Mucosa of gallbladder (tissue), 1 donor: Measurements from ENCODE around the gene NOVA2. TPM values are rescaled to one million over a fixed set of nuclear protein-coding genes. Genes with fewer than 3 reads are reported as not detected.

Experiments used
- DNase-seq: peaks from one replicate; pipeline ENCODE4 v3.0.0-alpha.2; 2020; ENCODE audit warnings: low spot score
- total RNA-seq: library from RNA; stranded (reverse); gene quantifications from one replicate; pipeline ENCODE4 v1.2.1, GENCODE V29; 2021
- donor health status: DM: no; HTN: no; CAD: no.

The NOVA2 gene
- total RNA-seq, 1 donor from 2014 or later, result 3.1 TPM

GRCh38 chr19:46000491-46001246, 27.0 kb upstream of the NOVA2 start:
- peak; percentile 50 for DNase-seq

GRCh38 chr19:45999653-46000121, 26.0 kb upstream of the NOVA2 start:
- no peak for DNase-seq

DNA sequence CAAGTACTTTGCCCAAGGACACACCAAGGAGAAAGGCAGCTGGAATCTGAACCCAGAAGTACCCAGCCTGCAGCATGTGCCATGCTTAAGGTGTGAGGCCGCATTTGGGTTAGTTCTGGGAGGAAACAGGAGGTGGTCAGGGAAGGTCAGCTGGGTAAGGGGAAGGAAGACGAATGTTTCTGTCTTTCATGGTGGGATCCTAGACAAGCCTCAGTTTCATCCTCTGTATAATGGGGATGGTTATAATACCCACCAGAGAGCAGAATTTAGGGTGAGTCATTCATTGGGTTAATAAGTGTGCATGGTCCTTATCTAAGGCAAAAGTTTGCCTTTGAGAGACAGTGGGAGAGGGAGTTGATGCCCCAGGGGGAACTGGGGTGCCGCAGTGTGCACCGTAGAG, 25.2 kb upstream of the NOVA2 start:
- no peak for DNase-seq

DNA sequence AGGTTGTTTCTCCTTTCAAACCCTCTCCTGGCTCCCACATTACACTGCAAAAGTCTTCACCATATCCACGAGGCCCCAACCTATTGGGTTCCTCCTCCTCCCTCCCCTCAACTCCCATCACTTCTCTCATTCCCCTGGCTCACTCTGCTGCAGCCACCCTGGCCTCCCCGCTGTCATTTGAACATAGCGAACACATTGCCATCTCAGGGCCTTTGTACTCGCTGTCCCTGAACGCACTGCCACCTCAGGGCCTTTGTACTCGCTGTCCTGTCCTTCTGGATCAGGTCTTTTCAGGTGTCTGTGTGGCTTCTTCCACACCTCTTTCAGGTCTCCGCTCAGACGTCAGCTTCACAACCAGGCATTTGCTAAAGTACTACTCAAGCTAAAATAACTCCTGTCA, 23.3 kb upstream of the NOVA2 start:
- DNase-seq, result no peak

- DNase-seq, result no peak
Observed at GRCh38 chr19:45995715-45996385, 22.2 kb upstream of the NOVA2 start.

DNA sequence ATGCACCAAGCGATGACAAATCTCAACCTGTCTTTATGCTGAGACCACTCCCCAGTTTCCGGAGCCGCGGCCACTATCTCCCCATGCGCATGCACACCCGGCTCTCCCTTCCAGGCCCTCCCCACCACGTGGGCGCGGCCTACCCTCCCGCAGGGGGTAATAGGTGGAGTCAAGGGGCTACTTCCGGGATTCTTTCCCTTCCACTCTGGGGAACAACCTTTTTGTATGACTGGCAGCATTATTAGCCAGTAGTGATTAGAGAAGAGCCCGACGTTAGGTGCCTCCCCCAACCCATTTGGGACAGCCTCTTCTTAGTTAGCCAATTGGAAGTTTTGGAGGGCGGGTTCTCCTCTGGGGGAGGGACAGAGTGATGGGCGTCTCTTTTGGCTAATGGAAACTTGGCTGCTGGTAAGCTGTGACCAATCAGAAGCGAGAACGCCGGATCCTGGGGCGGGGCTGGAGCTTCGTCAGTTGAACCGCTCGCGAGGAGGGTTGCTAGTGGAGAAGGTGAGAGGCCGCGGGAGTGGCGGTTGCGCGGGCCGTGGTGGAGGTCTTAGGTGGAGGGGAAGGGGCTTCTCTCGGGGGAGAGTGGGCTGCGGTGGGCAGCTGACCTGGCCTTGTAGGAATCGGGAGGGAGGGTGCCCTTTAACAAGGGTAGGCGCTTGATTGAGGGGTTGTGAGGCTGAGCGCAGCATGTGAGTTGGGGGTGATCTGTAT, 21.5 kb upstream of the NOVA2 start, which contains the start of gene CCDC61:
TSS of gene CCDC61 (plus strand) at position 470 of the 717 bp plus-strand sequence. CDS start 7,552 bp downstream, outside the sequence.
- peak; percentile 98 for DNase-seq

- no peak for DNase-seq
Observed at GRCh38 chr19:45994456-45994997, 20.9 kb upstream of the NOVA2 start.

GRCh38 chr19:45990113-45990728, 16.6 kb upstream of the NOVA2 start:
- no peak for DNase-seq

GRCh38 chr19:45985321-45985720, 11.7 kb upstream of the NOVA2 start:
- DNase-seq, result no peak

- DNase-seq, result no peak
Observed at GRCh38 chr19:45981350-45981749, 7.7 kb upstream of the NOVA2 start.

DNA sequence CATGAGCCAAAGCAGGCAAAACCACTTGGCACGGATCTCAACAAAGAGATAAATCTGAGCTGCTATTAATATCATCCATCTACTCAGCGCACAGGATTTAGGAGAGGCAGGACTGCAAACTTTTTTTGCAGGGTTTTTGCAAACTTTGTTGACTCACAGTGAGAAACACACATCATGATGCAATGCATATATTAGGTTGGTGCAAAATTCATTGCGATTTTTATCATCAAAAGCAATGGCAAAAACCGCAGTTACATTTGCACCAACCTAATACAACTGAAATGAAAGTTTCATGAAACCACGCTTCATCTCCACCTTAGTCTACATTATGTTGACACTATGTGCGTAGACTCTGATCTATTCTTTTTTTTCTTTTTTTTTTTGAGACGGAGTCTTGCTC, 4.5 kb upstream of the NOVA2 start:
- no peak for DNase-seq

DNA sequence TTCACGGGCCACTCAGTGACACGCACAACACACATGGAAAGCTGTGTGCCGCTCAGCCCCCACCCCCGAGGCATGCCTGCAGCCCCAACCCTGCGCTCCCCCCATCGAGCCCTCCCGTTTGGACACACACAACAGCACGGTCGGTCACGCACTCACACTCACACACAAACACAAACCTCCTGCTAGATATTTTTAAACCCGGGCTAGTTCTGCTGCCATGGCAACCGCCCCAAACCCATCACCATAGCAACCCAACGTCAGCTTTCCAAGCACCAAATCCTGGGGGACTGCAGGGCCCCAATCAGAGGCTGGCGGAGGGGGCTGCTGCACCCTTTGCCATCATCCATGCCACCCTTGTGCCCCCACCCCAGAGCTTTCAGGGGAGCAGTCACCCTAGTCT, 2.5 kb upstream of the NOVA2 start:
- no peak for DNase-seq

DNA sequence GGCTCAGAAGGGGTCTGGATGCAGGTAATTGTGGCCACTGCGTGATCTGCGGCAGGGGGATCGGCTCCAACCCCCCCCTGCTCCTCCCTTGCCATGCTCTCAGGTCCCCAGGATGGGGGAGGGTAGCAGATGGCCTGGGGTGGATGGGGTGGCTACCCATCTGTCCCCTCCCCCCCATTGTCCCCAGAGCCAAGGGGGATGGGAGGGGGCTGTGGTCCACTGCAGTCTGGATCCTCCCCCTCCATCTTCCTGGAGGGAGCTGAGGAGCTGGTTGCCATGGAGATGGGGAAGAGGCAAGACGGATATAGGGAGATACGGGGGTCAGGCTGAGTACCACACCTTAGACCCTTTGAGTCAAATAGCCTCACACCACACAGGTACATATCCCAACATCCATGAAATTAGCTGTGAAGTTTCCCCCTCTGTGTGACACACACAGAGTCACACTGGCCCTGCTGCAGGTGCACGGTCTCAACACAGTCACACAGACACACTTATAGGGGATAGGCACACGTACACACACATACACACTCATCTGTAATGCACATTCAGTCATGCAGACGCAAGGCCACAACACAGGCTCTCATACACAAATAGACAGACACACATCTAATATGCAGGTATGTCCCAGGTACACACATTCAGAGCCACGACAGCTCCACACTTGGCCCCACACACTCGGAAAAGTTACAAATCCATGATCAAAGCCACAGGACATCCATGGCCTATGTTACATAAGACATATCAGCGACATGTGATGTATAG, 1.8 kb upstream of the NOVA2 start:
- no peak for DNase-seq

DNA sequence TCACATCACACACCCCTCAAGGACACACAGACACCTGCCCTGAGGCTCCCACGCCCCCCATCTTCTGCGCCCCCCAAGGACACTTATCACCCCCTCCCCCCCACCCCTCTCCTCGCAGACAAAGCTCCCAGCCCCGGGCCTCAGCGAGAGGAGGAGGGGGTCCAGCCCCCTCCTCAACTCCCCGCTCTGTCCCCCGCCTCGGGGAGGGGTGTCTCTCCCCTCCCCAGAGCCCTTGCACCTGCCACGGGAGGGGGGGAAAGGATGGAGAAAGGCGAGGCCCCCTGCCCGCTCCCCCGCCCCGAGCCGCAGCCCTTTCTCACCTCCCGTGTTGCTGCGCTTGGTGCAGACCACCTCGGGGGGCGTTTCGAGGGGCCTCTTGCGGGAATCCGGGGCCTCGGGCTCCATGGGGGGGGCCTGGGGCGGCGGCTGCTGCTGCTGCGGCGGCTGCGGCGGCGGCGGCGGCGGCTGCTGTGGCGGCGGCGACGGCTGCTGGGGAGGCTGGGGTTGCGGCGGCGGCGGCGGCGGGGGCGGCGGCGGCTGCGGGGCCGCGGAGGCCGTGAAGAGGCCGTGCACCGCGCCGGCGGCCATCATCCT, 621 bp downstream of the NOVA2 start:
- DNase-seq, result no peak

- DNase-seq, result no peak
Observed at GRCh38 chr19:45972081-45972946, 1.4 kb downstream of the NOVA2 start.

DNA sequence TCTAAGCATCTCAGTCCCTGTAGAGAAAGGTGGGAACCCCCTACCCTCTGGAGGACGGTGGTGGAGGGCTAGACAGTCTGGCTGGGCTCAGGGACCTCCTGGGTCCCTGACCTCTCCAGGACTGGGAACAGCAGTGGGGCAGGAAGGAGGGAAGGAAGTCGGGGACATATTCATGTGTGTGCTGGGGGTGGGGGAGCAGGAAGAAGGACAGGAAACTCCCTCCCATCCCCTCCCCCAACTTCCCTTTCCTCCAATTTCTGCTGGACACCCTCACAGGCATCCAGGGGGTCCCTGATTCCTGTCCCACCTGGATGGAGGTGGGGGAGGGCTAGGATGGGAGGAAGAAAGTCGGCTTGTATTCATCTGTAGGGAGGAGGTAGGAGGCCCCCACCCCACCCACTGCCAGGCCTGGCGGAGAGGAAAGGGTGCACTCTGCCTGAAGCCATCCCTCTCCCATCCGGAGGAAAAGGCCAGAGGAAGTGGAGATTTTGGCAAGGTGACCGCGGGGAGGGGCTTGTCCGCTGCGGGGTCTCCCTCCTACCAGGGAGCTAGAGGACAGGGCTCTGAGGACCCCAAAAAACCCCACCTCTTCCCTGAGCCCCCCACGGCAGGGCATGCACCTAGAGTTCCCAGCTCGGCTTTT, 2.3 kb downstream of the NOVA2 start:
- no peak for DNase-seq

DNA sequence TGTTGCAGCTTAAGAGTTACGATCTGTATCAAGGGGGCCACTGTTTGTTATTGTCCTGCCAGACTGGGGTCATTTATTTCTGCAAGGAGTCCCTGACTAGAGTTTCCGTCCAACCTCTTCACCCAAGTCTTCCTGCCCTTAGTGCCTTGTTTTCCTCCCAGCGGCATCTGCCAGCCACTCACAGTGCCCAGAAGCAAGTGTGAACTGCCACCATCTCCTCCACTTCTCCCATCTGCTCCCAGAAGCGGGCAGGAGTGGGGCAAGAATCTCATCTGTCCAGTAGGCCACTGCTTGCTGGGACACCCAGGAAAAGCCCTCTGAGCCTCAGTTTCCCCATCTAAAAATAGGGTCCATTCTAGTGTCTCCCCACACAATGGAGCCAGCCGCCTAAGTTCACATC, 4.0 kb downstream of the NOVA2 start:
- DNase-seq, result no peak

DNA sequence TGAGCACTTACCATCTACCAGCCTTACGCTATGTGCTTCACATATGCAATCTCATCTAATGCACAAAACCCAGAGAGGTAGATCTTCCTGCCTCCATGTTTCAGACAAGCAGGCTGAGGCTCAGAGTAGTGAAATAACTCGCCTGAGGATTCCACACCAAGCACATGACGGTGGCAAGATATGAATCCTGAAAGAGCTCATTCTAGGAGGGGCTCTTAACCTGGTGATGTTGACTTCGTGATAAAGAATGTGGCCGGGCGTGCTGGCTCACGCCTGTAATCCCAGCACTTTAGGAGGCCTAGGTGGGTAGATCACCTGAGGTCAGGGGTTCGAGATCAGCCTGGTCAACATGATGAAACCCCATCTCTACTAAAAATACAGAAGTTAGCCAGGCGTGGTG, 5.0 kb downstream of the NOVA2 start:
- no peak for DNase-seq

DNA sequence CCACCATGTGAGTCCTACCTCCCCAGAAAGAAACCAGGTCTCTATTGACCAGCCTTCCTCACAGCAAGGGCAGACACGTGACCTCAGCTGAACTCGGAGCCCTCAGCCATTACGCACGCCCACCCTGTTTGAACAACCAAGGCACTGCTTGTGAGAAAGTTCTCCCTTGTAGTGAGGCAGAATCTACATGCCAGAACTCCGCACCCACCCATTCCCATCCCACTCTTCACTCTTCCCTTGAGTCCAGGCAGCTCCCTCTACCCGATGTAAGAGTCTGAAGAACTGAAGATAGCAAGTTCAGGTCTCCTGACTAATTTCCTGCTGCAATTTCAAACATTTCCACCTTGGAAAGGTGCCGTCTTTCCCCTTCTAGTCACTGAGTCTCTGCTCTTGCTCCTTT, 6.4 kb downstream of the NOVA2 start:
- no peak for DNase-seq
